ENCODE data around the gene MFAP1. TPM values are rescaled to one million over a fixed set of nuclear protein-coding genes. Genes with fewer than 3 reads are reported as not detected.
A peak's percentile ranks its signal among the peaks of the same experiment; 100 is the strongest.
"Not testable (repeated sequence)": the region's sequence is repeated elsewhere in the genome, so short reads cannot be mapped to it uniquely, and the experiment has no call there.

MFAP1 gene
- total RNA-seq, 1 donor from 2014 or later: 20.3 TPM

GRCh38 chr15:43821505-43821904, 3.0 kb downstream of the MFAP1 start:
- no peak for DNase-seq (ENCODE audit: low spot score)

- not testable (repeated sequence) for DNase-seq (ENCODE audit: low spot score)
These were observed 9.4 kb downstream of the MFAP1 start for GRCh38 chr15:43815064-43815463.

- no peak for DNase-seq (ENCODE audit: low spot score)
These were observed 15.4 kb downstream of the MFAP1 start for GRCh38 chr15:43808960-43809678.

DNA sequence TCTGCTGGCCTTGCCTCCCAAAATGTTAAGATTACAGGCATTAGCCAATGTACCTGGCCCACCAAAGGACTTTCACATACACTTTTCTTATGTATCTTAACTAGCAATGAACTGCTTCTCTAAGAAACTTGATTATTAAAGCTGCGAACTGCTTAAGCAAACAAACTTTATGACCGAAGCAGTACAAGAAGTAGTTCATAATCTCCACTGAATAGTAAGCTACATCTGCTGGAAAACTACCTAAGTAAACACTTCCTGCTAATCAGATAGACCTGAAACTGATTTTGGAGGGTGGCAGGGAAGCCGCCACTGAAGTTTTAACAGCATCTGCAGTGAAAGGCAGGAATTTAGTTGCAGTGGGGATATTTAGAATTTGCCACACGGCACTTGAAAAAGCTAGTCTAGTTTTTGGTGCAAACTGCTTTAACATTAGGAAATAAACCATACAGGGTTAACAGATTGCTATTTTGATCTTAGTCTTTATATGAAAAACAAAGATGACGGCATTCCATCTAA, 16.0 kb downstream of the MFAP1 start:
- DNase-seq (ENCODE audit: low spot score): no peak

DNA sequence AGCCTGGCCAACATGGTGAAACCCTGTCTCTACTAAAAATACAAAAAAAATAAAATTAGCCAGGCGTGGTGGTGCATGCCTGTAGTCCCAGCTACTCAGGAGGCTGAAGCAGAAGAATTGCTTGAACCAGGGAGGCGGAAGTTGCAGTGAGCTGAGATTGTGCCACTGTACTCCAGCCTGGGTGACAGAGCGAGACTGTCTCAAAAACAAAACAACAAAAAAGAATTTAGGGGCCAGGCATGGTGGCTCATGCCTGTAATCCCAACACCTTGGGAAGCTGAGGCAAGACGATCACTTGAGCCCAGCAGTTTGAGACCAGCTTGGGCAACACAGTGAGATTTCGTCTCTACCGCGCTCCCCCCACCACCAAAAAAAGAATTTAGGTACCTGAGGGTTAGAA, 21.8 kb downstream of the MFAP1 start:
- not testable (repeated sequence) for DNase-seq (ENCODE audit: low spot score)

DNA sequence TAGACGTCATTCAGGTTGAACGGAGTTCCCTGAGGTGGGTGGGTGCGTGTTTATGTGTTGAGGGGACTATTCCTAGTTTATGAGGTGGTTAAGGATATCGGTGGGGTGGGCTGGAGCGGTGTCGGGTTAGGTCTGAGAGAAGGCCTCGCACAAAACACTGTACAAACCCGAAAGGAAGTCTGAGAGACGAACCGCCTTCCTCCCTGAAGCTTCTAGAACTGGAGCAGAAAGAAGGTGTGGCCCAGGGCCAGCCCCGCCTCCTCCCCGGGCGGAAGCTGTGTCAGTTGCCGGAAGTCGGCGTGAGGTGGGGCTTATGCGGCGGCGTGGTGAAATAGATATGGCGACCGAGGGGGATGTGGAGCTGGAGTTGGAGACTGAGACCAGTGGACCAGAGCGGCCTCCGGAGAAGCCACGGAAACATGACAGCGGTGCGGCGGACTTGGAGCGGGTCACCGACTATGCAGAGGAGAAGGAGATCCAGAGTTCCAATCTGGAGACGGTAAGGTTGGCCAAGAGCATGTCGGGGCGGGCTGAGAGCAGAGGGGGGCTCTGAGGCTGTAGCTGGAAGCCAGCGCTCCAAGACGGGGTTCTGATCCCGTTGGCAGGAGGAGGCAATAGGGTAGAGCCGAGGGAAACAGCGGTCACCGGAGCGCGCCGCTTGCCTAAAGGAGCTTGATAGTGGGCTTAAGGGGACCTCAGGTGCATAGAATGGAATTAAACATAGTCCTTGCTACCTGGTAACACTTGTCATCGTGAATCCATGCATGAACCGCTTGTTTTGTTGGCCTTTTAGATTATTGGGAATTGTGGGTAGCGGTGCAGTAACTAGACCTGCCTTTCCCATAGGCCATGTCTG, 24.0 kb downstream of the MFAP1 start, which contains the start of gene HYPK:
Gene HYPK, plus strand, starts transcription at position 314 of the 856 bp plus-strand sequence. Its CDS starts 24 bp downstream, at position 338.
- peak; percentile 96 for DNase-seq (ENCODE audit: low spot score)

DNA sequence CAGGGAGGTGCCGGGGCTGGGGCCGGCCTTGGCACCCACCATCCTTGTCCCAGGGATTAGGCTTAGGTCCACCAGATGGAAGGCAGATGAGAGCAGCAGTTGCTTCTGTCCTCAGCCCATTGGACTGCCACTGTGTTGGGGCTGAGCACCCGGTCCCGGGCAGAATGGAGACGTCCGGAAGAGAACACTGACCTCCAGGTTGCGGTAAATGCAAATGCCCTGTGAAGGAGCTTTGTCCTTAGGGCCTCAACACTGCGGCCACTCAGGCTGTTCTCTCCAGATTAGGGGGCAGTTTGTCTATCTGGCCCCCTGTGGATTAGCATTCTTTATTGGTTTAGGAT, 24.6 kb downstream of the MFAP1 start, which contains the start of gene SERINC4:
Gene SERINC4, minus strand, starts transcription at position 276 of the 341 bp plus-strand sequence. Its CDS starts 234 bp downstream, at position 42.
- no peak for DNase-seq (ENCODE audit: low spot score)

- no peak for DNase-seq (ENCODE audit: low spot score)
These were observed 25.1 kb downstream of the MFAP1 start for GRCh38 chr15:43799209-43799944.

DNA sequence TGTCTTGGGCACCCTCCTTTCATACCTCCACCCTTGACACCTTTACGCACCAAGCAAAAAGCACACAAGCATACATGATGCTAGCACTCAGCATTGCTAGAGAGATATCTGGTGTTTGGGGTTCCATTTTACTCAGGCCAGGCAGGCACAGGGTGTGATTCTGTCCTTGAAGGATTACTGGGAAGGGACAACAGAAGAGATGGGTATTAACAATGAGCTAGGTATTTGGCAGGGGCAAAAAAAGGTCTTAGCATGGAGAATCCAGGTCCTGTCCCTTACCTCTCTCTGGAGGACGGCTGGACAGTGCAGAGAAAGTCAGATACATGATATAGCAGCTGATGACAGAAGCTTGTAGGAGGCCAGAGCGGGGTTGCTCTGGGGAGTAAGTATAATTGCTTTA, 27.9 kb downstream of the MFAP1 start:
- DNase-seq (ENCODE audit: low spot score): no peak

GRCh38 chr15:43795997-43796396, 28.5 kb downstream of the MFAP1 start:
- DNase-seq (ENCODE audit: low spot score): no peak

DNA sequence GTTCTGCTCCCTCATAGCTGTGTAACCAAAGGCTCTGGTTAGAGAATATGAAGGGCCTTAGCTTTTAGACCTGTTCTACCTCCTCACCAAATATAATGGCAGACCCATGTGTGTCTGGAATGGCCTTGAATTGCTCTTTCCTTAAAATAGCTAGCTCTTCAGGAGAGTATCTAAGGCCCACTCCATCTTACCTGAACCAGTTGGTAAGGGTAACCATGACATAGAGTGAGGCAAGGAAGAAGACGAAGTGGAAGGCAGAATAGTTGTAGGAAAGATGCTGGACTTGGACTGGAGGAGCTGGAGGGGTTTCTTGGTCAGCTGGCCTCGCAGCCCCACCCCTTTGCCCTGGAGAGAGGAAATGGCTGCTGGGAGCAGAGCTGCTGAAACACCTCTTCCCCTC, 29.3 kb downstream of the MFAP1 start:
- no peak for DNase-seq (ENCODE audit: low spot score)

DNA sequence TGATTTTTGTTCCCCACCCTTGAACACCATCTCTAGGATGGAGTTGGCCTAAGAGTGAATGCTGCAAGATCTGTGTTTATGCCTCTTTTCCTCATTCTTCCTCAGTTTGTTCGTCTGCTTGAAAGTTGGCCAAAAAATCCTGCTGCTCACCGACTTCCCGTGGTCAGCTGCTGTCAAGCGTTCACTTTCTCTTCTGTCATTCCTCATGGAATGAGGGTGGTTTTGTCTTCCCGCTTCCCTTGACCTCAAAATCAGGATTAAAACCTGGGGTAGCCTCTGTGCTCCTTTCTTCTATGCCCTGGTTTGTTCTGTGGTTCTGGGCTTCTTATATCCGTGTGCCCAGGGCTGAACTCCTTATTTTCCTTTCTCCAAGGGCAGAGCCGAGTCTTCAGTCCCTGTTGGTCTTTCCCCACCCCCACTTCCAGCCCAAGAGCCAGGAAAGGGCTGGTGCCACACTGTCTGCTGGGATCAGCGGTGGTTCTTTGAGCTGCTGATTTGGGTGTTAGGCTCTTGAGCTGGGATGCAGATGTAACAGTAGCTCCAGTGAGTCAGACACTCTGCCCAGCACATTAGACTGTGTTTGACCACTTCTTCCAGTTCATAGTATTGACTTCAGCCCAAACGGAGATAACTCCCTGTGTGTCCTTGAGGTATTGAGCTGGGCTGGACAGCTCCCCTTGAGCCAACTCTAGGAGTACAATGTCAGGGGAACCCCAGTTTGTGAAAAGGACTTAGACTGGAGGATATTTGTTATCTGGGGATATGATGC, 30.0 kb downstream of the MFAP1 start:
- no peak for DNase-seq (ENCODE audit: low spot score)

GRCh38 chr15:43793647-43794046, 30.8 kb downstream of the MFAP1 start:
- no peak for DNase-seq (ENCODE audit: low spot score)

DNA sequence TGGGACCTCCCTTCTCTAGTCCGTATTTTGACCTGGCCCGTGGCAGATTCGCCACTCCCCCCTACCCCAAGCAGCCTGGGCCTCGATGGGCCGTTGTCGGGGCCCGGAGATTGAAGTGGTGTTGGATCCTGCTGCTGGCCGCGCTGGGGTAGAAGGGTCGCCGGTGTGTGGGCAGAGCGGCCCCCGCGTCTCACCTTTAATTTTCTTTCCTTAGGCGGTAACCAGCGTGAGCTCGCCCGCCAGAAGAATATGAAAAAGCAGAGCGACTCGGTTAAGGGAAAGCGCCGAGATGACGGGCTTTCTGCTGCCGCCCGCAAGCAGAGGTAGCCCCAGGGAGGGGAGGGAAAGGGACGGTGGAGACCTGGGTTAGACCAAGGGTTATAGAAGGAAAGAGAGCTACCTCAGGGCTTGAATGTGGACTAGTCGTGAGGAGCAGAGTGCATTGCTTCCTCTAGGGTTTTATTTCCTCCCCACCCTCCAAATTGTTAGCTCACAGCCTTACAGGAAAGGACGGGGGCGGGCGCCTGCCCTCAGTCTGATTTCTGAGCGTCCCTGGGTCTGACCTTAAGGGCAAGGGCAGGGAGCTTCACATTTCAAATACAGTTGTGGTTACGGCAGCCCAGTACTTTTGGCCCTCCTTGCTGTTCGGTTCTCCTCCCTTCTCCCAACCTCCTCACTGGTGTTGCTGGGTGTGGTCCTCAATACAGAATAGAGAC, 31.6 kb downstream of the MFAP1 start:
- peak; percentile 54 for DNase-seq (ENCODE audit: low spot score)

- peak; percentile 100 for DNase-seq (ENCODE audit: low spot score)
These were observed 32.3 kb downstream of the MFAP1 start, which contains the start of gene SERF2 for GRCh38 chr15:43791993-43792760. SERF2 (plus strand) TSS chr15:43792320; CDS start chr15:43792377, 57 bp downstream.

DNA sequence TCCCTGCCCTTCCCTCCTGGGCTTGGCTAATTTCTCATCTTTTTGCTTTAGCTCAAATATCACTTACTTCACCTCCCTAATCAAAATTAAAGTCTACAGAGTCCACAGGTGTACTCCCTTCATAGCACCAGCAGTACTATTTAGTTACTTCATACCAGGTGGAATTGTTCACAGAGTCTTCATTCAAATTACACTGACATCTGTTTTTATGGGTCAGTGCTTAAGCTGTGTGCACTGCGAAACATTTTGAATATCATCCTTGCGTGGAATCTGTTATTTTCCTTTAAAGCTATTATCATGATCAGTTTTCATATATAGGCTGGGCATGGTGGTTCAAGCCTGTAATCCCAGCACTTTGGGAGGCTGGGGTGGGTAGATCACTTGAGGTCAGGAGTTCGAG, 35.1 kb downstream of the MFAP1 start:
- DNase-seq (ENCODE audit: low spot score): no peak

DNA sequence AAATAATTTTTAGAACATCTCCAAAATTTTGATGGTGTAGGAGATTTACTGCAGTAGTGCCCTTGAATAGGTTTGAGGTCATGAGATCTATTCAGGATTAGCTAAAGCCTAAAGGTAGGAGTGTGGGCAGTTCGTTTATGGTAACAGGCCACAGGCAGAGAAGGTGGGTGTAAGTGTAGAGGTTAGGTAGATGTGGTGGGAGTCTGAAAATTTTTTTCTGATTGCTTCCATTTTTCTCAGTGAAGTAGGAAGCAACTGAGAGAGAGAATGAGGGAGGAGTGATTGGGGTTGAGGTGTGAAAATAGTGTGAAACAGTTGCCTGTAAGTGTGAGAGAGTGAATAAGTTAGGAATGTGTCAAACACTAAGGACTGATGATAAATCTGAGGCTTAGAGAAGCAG, 45.5 kb downstream of the MFAP1 start:
- no peak for DNase-seq (ENCODE audit: low spot score)

GRCh38 chr15:43777267-43777914, 47.1 kb downstream of the MFAP1 start:
- DNase-seq (ENCODE audit: low spot score): peak; percentile 74

DNA sequence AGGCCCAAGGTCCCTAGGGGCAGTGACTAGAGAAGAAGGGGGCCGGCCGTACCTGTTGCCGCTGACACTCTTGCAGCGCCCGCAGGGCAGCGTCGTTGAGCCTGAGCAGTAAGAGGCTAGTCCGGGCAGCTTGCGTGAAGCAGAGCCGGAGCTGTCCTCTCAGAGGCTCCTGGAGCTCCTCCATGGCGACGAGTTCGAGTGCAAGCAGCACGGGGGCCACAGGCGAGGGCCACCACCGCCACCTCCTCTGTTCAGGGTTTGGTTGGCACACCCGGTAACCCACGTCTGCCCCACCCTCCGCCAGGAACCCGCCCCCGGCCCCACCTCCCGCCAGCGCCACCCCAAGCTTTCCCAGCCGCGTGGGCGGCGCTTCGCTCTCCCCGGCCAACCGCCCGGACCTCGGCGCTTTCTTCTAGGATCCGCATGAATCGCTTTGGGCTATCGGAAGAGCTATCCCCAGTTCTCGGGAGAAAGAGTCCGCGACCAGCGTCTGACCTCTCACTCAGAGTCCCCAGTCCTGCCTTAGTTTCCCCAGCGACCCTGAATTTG, 47.7 kb downstream of the MFAP1 start, which contains the start of gene ELL3:
Gene ELL3, minus strand, starts transcription at position 249 of the 549 bp plus-strand sequence. Its CDS starts 65 bp downstream, at position 184.
- DNase-seq (ENCODE audit: low spot score): peak; percentile 79

All from ureter (tissue), 1 donor.